ENCODE measurements around the gene NAALADL2. TPM values are rescaled to one million over a fixed set of nuclear protein-coding genes. Genes with fewer than 3 reads are reported as not detected.

Gene NAALADL2
- total RNA-seq, 1 experiment from 2014 or later = 2.7 TPM

DNA sequence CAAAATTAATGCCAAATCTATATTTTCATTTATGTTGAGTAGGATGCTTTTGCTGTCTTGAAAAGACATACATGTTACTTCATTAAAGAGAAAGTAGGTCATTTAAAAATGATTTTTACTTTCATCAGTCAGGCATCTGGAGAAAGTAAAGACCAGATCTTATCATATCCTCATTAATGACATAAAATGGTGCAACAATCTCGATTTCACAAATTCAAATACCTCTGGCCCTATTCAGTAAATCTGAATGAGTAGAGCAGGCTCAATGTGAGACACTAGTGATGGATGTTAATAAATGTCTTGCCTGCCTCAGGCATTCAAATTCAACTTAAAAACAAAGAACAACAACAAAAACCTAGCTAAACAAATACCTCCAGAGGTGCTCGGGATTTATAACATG lies 714.1 kb downstream of the NAALADL2 start:
- Histone ChIP-seq H3K4me3 (ENCODE audit: low read depth in 2 of 2, low read length in 2 of 2) (no peak overlapping the region), H3K4me1 (ENCODE audit: control insufficient read depth, insufficient read depth, low read length) (no peaks in the 10 kb centered on the region), H3K9me3 (ENCODE audit: control insufficient read depth, insufficient read depth, low read depth, low read length) (no peaks in the 10 kb centered on the region), H3K27ac (ENCODE audit: low read length) (no peak overlapping the region), H3K27me3 (ENCODE audit: control insufficient read depth, insufficient read depth, low read length) (no peaks in the 10 kb centered on the region), H3K36me3 (ENCODE audit: control insufficient read depth, insufficient read depth, low read length) (no peaks in the 10 kb centered on the region)
- ChIA-PET CTCF (no interaction called here), POLR2A (no interaction called here)
- intact Hi-C loops (cut with micrococcal nuclease; ENCODE audit: unreplicated experiment) (no loop called here), in situ Hi-C loops (cut with HindIII; ENCODE audit: low pct_unique_long_range_greater_than_20kb, low sequenced_read_pairs) (no loop called here)
- TF ChIP-seq TCF7L2 (IDR thresholded peaks at IDR 0.05; ENCODE audit: low read depth, low read length) (no peak), CTCF (IDR thresholded peaks at IDR 0.05) (no peak), SIN3A (IDR thresholded peaks at IDR 0.05; ENCODE audit: borderline replicate concordance, insufficient read depth, low read depth, low read length) (no peak), POLR2AphosphoS5 (IDR thresholded peaks at IDR 0.05; ENCODE audit: low read depth, low read length) (no peak)
- TF ChIP-seq, protein P1, sequence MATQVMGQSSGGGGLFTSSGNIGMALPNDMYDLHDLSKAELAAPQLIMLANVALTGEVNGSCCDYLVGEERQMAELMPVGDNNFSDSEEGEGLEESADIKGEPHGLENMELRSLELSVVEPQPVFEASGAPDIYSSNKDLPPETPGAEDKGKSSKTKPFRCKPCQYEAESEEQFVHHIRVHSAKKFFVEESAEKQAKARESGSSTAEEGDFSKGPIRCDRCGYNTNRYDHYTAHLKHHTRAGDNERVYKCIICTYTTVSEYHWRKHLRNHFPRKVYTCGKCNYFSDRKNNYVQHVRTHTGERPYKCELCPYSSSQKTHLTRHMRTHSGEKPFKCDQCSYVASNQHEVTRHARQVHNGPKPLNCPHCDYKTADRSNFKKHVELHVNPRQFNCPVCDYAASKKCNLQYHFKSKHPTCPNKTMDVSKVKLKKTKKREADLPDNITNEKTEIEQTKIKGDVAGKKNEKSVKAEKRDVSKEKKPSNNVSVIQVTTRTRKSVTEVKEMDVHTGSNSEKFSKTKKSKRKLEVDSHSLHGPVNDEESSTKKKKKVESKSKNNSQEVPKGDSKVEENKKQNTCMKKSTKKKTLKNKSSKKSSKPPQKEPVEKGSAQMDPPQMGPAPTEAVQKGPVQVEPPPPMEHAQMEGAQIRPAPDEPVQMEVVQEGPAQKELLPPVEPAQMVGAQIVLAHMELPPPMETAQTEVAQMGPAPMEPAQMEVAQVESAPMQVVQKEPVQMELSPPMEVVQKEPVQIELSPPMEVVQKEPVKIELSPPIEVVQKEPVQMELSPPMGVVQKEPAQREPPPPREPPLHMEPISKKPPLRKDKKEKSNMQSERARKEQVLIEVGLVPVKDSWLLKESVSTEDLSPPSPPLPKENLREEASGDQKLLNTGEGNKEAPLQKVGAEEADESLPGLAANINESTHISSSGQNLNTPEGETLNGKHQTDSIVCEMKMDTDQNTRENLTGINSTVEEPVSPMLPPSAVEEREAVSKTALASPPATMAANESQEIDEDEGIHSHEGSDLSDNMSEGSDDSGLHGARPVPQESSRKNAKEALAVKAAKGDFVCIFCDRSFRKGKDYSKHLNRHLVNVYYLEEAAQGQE (IDR thresholded peaks at IDR 0.05; ENCODE audit: insufficient read depth in 1 of 2, low read depth in 2 of 2, low read length in 1 of 2) = no peak
- ATAC-seq (no peak), DNase-seq (ENCODE audit: low read depth, low spot score) (no peak)
- no TSS peak for BruUV-seq (replicated peaks)

- Histone ChIP-seq H3K27ac (ENCODE audit: low read length) (no peak overlapping the region), H3K27me3 (ENCODE audit: control insufficient read depth, insufficient read depth, low read length) (no peaks in the 10 kb centered on the region), H3K36me3 (ENCODE audit: control insufficient read depth, insufficient read depth, low read length) (no peaks in the 10 kb centered on the region), H3K4me1 (ENCODE audit: control insufficient read depth, insufficient read depth, low read length) (no peaks in the 10 kb centered on the region), H3K4me3 (ENCODE audit: low read depth in 2 of 2, low read length in 2 of 2) (no peak overlapping the region), H3K9me3 (ENCODE audit: control insufficient read depth, insufficient read depth, low read depth, low read length) (no peaks in the 10 kb centered on the region)
- no TSS peak for BruUV-seq (replicated peaks)
- CTCF ChIA-PET = no interaction called here
- TF ChIP-seq SIN3A (IDR thresholded peaks at IDR 0.05; ENCODE audit: borderline replicate concordance, insufficient read depth, low read depth, low read length) = no peak
- TF ChIP-seq TCF7L2 (IDR thresholded peaks at IDR 0.05; ENCODE audit: low read depth, low read length) = no peak
- TF ChIP-seq CTCF (IDR thresholded peaks at IDR 0.05) = no peak
- TF ChIP-seq, protein P1 (IDR thresholded peaks at IDR 0.05; ENCODE audit: insufficient read depth in 1 of 2, low read depth in 2 of 2, low read length in 1 of 2) = no peak
- no peak for TF ChIP-seq POLR2AphosphoS5 (IDR thresholded peaks at IDR 0.05; ENCODE audit: low read depth, low read length)
- POLR2A ChIA-PET = no interaction called here
- in situ Hi-C loops (cut with HindIII; ENCODE audit: low pct_unique_long_range_greater_than_20kb, low sequenced_read_pairs) = no loop called here
- ATAC-seq (no peak), DNase-seq (ENCODE audit: low read depth, low spot score) (no peak)
- intact Hi-C loops (cut with micrococcal nuclease; ENCODE audit: unreplicated experiment) = no loop called here
These were observed 721.2 kb downstream of the NAALADL2 start for GRCh38 chr3:175580318-175580717.
